Measurements from ENCODE around the gene VSIR.

The VSIR gene

DNA sequence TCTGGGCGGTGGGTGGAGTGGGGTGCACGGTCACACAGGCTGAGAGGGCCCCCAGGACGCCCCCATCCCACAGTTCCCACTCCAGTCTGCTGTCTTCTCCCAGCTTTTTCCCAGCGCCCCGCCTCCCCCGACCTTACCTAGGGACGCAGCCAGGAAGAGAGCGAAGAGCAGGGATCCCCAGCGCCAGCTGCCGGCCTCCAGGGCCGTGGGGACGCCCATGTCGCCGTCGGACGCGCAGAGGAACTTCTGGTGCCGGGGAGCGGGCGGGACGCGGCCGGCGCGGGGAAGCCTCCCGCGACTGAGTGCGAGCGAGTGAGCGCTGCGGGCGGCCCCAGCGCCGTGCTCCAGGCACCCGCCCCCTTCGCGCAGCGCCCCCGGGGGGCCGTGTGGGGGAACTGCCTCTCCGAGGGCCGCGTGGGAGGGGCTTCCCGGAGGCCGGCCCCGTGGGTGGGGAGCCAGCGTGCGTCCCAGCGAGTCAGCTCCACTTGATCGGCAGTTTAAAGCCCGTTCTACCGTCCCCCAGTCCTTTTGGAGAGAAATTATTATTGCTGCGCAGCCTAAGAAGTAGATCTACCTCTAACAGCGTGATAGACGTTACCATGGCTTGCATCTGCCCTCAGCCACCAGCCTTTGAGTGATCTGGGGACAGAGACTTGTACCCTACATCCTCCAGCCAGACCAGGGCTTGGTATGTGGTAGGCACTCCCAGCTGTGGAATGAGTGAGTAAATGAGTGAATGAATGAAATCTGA, at the start of gene VSIR:
VSIR (minus strand) TSS at position 300 of the 751 bp plus-strand sequence; CDS start at position 219, 81 bp downstream.
- peak; percentile 89 for DNase-seq (ENCODE audit: low read depth)

DNA sequence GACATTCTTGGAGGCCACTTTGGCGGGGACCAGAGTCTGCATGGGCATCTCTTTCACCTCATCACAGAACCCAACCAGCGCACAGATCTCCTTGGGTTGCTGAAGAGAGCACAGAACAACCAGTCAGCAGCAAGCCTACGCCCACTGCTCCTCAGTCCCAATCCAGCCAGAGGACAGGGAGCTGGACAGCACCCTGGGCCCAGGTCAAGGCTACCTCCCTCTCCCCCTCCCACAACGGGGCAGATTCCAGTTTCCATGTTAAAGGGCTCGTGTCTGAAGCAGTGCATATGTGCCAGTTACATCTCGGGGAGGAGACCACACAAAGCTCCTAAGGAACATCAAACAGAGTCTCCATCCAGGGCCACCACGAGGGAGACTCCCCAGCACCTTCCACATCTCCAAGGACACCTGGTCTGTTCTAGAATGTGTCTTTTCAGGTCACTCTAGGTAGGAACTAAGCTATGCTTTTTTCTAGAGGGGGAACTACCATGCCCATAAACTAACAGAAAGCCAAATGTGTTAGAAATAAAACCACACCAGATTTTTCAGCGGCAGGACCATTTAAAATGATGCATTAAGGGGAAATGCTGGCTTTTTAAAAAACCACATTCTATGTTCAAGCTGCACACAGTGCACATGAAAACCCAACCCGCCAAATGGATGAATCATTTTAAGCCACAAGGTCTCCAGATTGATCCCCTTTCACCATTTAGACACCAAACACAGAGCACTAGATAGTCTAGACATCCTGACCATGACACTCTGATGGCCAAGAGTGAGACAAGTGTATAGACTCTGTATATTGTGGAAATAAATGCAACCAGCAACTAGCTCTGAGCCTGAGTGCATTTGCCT, 48.8 kb upstream of the VSIR start:
- DNase-seq (ENCODE audit: low read depth) = no peak

DNA sequence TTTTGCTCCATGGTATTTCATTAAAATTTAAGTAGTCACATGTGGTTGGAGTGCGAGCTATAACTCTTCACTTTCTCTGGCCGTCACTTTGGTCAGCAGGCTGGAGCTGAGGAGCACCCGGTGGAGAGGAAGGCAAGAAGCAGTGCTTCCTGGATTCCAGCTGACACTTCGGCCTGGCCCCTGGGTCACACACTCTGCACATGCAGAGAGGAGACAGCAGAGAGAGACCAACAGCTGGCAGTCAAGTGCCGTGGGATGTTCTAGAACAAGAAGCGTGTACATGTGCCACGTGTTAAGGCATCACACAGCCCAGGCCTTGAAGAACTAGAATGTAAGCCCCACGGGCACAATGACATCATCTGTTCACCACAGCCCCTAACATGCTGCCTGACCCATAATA, 47.6 kb upstream of the VSIR start:
- DNase-seq (ENCODE audit: low read depth) = no peak

DNA sequence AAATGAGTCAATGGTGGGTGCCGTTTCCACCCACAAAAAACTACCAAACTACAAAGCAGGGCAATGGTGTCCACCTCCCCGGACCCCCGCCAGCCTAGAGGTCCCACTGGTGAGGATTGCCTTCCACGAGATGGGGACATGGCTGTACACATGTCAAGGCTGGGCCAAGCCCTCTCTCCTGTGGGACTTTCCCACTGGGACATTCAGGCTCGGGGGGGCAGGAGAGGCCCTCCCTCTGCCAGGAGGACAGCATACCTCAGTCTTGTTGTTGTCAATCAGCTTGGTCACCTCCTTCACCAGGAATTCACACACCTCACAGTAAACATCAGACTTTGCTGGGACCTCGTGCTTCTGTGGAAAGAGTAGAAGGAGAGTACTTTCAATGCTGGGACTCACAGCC, 46.7 kb upstream of the VSIR start:
- DNase-seq (ENCODE audit: low read depth) = no peak

DNA sequence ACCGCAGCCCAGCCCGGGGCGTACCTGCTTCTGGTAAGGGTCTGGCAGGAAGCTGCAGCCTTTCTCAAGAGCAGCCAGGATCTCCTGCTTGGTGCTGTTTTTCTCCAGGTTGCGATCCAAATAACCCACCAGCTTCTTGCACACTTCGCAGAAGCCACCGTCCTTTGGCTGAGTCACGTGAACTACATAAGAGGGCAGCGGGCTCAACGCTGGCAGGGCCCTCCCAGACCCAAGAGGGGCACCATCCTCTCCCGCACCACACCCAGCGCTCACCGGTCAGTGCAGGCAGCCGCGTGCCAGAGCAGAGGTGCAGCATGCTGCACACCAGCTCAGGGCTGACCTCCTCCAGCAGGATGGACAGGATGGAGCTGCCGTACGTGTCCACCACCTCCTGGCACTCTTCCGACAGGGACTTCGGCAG, 46.1 kb upstream of the VSIR start:
- no peak for DNase-seq (ENCODE audit: low read depth)

DNA sequence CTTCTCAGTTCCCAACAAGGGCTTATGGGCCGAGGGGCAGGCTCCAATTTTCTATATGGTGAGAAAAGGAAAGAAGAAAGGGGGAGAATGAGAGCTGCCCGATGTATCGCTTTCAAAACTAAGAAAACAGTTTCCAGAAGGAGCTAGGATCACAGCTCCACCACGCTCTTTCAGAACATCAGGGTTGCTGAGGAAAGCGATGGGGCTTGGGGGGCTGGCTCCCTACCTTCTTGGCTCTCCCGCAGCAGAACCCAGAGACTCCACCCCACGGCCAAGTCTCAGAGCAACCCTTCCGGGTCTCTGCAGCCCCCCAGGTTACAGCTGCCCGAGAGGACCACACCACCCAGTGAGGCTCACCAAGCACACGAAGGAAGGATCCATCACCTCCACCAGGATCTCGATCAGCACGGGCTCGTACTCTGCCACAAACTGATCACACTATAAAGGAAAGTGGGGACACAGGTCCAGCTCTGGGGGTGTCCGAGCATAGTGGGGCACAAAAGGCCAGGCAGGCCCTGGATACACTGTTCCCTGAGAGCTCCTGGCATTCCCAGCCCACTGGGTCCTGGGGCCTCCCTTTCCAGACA, 45.4 kb upstream of the VSIR start:
- no peak for DNase-seq (ENCODE audit: low read depth)

DNA sequence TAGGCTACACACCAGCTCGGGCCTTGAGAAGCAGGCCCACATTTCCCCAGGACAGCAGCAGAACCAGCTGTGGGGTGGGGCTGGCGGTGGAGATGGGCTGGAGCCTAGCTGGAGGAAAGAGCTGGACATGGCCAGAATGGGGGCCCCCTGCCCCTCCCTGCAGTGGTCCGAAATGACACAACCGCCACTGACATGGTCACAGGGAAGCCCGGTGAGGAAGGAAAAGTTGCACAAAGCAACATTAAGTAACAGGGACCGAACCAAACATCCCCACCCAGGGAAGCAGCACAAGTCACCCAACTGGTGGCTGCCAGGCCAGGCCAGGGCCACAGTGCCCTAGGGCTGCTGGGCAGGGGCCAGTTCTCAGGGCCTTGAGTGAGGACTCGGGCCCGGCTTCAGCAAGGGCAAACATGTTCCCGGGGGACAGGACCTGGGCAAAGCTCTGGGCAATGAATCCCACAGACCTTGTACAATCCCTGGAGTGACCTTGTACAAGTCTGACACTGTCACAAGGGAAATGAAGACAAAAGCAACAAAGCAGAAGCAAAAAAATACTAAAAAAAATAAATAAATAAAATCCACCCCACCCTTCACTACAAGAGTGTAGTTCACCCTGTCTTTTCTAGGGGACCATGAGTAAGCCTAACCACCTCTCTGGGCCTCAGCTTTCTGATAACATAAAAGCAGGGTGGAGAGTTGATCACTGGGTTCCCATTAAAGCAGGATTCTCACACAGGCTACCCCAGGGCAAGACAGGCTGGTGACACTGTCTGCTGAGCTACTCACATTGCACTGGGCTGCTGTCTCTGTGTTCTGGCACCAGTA, 44.7 kb upstream of the VSIR start:
- no peak for DNase-seq (ENCODE audit: low read depth)

DNA sequence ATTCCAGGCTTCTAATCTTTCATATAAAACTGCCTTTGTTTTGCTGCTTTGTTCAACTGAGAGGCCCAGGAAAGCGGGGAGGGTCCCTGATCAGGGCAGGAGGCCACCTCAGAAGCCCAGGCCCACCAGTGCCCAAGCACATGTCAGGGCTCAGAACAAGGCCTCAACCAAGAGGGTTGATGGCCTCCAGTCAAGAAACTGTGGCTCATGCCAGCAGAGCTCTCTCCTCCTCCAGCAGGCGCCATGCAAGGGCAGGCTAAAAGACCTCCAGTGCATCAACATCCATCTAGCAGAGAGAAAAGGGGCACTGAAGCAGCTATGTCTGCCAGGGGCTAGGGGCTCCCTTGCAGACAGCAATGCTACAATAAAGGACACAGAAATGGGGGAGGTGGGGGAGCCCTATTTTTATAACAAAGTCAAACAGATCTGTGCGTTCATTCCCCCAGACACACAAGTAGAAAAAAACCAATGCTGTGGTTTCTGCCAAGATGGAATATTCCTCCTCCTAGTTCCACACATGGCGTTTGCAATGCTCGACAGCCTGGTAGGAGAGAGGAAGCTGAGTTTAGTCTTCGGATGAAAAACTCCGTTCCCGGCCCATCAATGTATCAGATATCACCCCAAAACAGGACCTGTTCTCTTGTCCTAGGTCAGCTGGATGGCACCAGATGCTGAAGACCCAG, 43.8 kb upstream of the VSIR start:
- no peak for DNase-seq (ENCODE audit: low read depth)

DNA sequence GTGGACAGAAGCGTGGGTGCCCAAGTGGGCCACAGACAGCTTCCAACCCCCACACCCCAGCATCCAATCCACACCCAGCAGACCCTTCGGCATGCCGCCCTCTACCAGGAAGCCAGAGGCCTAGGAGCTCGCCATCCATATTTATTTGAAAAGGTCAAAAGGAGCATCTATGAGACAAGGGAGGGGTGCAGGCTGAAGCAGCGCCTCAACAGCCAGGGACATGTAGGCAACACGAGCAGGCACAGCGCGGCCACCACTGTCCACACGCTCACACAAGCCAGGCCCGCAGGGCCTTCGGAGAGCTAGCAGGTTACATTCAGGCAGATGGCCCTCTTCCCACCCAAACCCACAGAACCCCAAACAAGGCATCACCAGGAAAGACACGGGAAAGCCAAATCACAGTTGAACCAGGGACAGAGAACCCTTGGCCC, 43.1 kb upstream of the VSIR start:
- no peak for DNase-seq (ENCODE audit: low read depth)

DNA sequence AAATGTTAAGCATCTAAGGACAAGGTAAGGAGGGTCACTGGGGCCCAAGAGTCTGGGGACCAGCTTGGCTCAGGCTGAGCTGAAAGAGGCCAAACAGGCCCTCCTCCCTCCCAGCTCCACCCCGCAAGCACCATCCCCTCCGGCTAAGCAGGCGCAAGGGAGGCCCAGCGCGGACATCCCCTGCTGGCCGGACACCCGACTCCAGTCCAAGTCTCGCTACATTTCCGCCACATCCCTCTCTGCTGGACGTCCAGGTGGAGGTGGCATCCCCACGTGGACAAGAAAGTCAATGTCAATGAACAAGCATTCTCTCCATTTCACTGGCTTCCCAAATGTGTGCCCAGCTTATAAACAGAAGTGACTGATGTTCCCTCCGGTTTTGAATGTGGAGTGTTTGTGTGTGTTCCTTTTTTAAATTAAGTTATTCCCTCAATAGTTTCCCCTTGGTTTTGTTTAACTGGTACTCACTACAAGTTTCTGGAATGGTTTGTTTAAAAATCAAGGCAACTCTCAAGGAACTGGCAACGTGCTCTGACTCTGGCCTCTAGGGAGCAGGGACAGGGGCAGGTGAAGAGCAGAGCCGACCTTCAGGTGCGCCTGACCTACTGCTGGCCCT, 42.3 kb upstream of the VSIR start:
- no peak for DNase-seq (ENCODE audit: low read depth)

DNA sequence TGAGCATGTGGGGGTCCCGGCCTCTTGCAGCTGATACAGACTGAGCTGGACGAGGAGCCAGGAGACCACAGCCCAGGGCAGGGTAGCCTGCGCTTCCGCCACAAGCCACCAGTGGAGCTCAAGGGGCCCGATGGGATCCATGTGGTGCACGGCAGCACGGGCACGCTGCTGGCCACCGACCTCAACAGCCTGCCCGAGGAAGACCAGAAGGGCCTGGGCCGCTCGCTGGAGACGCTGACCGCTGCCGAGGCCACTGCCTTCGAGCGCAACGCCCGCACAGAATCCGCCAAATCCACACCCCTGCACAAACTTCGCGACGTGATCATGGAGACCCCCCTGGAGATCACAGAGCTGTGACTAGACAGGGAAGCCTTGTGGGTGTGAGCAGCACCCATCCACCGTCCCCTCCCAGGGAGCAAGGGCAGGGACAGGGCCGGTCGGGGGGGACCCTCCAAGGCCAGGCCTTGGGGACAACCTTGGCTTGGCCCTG, 41.6 kb upstream of the VSIR start:
- DNase-seq (ENCODE audit: low read depth) = no peak

DNA sequence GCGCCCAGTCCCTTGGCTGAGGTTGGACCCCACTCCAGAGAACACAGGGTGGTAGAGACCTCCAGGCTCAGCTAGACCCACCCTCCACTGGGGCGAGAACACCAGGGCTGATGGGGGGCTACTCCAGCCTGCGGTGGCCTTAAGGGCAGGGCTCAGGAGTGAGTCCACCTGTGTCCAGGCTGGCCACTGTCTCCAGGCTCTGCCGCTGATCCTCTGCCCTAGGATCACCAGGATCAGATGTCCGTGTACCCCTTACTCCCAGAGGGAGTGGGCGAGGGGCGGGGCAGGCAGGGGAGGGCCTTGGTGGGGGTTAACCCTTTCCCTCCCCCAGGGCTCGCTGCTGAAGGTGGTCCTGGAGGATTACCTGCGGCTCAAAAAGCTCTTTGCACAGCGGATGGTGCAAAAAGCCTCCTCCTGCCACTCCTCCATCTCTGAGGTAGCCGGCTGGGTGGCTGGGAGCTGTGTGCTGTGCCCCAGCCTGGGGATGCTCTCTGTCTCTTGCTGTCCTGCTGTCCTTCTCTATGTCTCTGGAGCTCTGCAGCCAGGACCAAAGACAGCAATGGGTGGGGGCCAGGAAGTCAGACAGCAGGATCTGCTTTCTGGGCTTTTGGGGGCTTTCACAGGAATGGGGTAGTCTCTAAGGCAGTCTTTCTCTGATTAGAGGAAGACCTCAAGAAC, 39.7 kb upstream of the VSIR start:
- DNase-seq (ENCODE audit: low read depth) = no peak

DNA sequence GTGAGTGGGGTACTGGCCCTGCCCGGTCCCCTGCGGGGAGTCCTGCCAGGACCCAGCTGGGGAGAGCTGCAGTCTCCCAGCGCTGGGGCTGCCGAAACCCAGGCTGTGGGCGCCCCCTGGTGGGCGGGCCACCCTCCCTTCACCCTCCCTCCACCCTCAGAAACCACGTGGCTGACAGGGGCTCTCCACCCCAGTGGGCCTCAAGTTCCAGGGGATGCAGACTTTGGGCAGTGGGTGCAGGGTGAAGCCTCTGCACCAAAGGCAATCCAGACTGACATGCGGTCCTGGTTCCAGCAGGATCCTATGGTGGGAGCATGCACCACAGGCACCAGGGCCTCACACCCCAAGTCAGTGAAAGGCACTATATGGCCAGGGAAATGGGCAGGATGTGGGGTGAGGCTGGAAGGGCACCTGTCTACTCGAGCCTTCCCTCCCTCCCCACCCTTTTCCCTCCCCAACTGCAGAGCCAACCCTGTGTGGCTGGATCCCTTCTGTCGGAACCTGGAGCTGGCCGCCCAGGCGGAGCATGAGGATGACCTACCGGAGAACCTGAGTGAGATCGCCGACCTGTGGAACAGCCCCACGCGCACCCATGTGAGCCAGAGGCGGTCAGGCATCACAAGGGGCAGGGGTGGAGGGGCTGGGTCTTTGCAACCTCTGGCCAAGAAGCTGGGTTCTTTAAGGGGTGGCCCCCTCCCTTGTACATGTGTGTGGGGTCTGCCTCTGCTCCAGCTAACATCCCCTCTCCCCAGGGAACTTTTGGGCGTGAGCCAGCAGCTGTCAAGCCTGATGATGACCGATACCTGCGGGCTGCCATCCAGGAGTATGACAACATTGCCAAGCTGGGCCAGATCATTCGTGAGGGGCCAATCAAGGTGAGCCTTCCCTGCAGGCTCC, 38.9 kb upstream of the VSIR start:
- DNase-seq (ENCODE audit: low read depth) = peak; percentile 64

DNA sequence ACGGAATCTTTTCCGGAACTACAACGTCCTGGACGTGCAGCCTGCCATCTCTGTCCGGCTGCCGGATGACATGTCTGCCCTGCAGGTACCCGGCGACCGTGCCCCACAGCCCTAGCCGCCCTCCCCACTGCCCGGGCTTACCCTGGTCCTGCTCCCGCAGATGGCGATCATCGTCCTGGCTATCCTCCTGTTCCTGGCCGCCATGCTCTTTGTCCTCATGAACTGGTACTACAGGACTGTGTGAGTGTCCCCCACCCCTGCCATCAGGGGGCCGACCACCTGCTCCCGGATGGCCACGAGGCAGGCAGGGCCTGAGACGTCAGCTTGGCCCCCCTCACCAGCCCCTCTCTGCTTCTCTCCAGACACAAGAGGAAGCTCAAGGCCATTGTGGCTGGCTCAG, 38.0 kb upstream of the VSIR start:
- no peak for DNase-seq (ENCODE audit: low read depth)

DNA sequence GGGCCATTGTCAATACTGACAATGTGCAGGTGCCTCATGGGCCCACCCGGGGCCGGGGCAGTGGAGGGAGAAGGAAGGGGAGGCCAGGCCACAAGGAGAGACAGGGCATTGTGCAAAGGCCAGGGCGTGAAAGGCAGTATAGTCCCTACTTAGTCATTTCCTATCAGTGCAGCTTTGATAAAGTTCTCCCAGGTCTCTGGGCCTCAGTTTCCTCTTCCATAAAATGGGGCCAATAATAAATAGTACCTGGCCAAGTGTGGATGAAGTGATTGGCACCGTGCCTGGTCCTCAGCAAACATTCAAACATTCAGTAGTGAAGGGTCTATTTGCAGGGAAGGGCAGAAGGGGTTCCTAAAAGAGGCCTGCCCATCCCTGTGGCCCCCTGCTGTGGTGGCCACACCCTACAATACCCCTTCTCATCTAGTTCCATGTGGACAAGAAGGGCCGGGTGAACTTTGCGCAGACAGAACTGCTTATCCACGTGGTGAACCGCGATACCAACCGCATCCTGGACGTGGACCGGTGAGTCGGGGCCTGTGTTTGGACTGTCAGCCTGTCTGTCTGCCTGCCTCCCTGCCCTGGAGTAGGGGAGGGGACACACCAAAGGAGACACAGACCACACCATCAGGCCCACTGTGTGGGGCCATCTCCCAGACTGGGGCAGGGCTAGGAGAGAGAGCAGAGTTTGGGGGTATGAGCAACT, 36.9 kb upstream of the VSIR start:
- DNase-seq (ENCODE audit: low read depth) = no peak

DNA sequence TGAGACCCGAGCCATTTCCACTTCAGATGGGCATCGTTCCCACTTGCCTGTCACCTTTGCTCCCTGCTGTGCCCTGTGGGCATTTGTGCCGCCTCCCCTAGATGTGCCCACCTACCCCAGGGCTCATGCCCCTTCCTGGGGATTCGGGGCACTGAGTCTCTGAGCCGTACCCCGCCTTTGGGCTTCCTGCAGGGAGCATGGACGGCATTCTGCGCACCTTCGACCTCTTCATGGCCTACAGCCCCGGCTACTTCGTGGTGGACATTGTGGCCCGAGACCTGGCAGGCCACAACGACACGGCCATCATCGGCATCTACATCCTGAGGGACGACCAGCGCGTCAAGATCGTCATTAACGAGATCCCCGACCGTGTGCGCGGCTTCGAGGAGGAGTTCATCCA, 36.3 kb upstream of the VSIR start:
- no peak for DNase-seq (ENCODE audit: low read depth)

DNA sequence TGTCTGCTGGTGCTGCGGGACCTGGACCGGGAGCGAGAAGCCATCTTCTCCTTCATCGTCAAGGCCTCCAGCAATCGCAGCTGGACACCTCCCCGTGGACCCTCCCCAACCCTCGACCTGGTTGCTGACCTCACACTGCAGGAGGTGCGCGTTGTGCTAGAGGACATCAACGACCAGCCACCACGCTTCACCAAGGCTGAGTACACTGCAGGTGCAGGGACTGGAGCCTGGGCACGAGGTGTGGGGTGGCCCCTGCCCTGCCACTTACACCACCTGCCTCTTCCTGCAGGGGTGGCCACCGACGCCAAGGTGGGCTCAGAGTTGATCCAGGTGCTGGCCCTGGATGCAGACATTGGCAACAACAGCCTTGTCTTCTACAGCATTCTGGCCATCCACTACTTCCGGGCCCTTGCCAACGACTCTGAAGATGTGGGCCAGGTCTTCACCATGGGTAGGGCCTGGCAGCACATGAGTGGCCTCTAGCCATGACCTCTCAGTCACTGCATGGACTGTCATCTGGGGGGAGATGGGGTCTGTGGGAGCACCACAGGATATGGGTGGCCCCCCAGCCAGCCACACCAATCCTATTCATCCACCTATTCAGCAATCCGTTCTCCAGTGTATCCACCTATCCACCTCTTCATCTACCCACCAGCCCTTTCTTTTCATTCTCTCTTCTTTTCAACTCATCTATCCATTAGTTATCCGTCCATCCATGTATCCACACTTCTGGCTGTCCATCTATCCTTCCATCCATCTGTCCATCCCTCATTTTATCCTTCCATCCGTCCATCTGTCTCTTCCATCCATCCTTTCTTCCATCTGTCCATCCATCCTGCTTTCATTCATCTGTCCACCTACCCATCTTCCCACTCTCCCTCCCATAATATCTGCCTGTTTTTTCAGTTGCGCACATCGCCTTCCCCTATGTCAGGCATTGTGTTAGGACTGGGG, 34.5 kb upstream of the VSIR start:
- DNase-seq (ENCODE audit: low read depth) = no peak

Measured in stimulated activated CD8-positive, alpha-beta memory T cell treated with anti-CD3 and anti-CD28 coated beads, Interleukin-12 subunit alpha, Interleukin-12 subunit beta, amount 100 ng/mL, for 1 hour (primary cell).